NCI-H2107 treated with DMSO at 0.1 percent for 48 hours (cell line): ENCODE measurements around the gene MAP7D1.

Source experiments
- DNase-seq: peaks from one replicate; lab custom pipeline; 2025; ENCODE audit not compliant: unreplicated experiment; lab: John Stamatoyannopoulos, UW

Gene MAP7D1

GRCh38 chr1:36155408-36156328 is at the start of gene MAP7D1:
Gene MAP7D1 (plus strand): TSS chr1:36156160. CDS start chr1:36156418, 258 bp downstream.
- peak; percentile 60 for DNase-seq

GRCh38 chr1:36106269-36106668 is 49.7 kb upstream of the MAP7D1 start:
- no peak for DNase-seq

GRCh38 chr1:36107394-36107793 is 48.6 kb upstream of the MAP7D1 start:
- no peak for DNase-seq

- DNase-seq, result no peak
These were observed 47.6 kb upstream of the MAP7D1 start for GRCh38 chr1:36108314-36108713.

GRCh38 chr1:36109041-36109679 is 46.8 kb upstream of the MAP7D1 start:
- DNase-seq, result no peak

- no peak for DNase-seq
These were observed 44.8 kb upstream of the MAP7D1 start for GRCh38 chr1:36111151-36111550.

GRCh38 chr1:36112823-36113222 is 43.1 kb upstream of the MAP7D1 start:
- DNase-seq, result no peak

- no peak for DNase-seq
These were observed 41.6 kb upstream of the MAP7D1 start for GRCh38 chr1:36114371-36114770.

- DNase-seq, result no peak
These were observed 40.7 kb upstream of the MAP7D1 start for GRCh38 chr1:36115200-36115669.

GRCh38 chr1:36115931-36116330 is 40.0 kb upstream of the MAP7D1 start:
- DNase-seq, result no peak

GRCh38 chr1:36116901-36117300 is 39.1 kb upstream of the MAP7D1 start:
- DNase-seq, result no peak

- DNase-seq, result no peak
These were observed 37.3 kb upstream of the MAP7D1 start for GRCh38 chr1:36118447-36119204.

GRCh38 chr1:36119456-36119855 is 36.5 kb upstream of the MAP7D1 start:
- no peak for DNase-seq

GRCh38 chr1:36122062-36123030 is 33.6 kb upstream of the MAP7D1 start:
- no peak for DNase-seq

GRCh38 chr1:36123356-36123755 is 32.6 kb upstream of the MAP7D1 start:
- no peak for DNase-seq

- no peak for DNase-seq
These were observed 31.4 kb upstream of the MAP7D1 start for GRCh38 chr1:36124404-36125128.

- no peak for DNase-seq
These were observed 30.6 kb upstream of the MAP7D1 start, which contains the start of gene COL8A2 for GRCh38 chr1:36125129-36125991. Gene COL8A2 (minus strand): TSS chr1:36125222. CDS start chr1:36100242, 24,980 bp downstream.

GRCh38 chr1:36126005-36126716 is 29.8 kb upstream of the MAP7D1 start:
- no peak for DNase-seq
